Activated CD8-positive, alpha-beta T cell treated with anti-CD3 and anti-CD28 coated beads for 36 hours (primary cell): ENCODE data around the gene TEKT3. TPM values are rescaled to one million over a fixed set of nuclear protein-coding genes. Genes with fewer than 3 reads are reported as not detected.

ENCODE experiments used
- ATAC-seq: fragments of 200-7000 bp; cut with Tn5 transposase; one replicate; pipeline ENCODE4 v1.10.0; 2021; ENCODE audit warnings: mild to moderate bottlenecking, moderate library complexity
- CTCF ChIA-PET: fragments of 350-600 bp; sonication (Branson Sonifier 250); formaldehyde crosslinking; loops from one replicate; lab custom pipeline; 2021; ENCODE audit warnings: antibody characterized with exemption; lab: Charles Lee
- POLR2A ChIA-PET: fragments of 350-600 bp; sonication (Branson Sonifier 250); formaldehyde crosslinking; loops from one replicate; lab custom pipeline; 2021; ENCODE audit warnings: antibody characterized with exemption; lab: Charles Lee
- DNase-seq: peaks from one replicate; pipeline ENCODE4 v3.0.0-alpha.2; 2020
- H3K27ac Mint-ChIP-seq: one replicate; pipeline ENCODE4 v1.8.0; 2021; ENCODE audit warnings: mild to moderate bottlenecking, mixed read lengths
- H3K27me3 Mint-ChIP-seq: one replicate; pipeline ENCODE4 v1.8.0; 2021; ENCODE audit warnings: mixed read lengths
- H3K36me3 Mint-ChIP-seq: one replicate; pipeline ENCODE4 v1.8.0; 2021; ENCODE audit warnings: low read depth, mixed read lengths
- H3K4me1 Mint-ChIP-seq: one replicate; pipeline ENCODE4 v1.8.0; 2021; ENCODE audit warnings: low read depth, mixed read lengths
- H3K4me3 Mint-ChIP-seq: one replicate; pipeline ENCODE4 v1.8.0; 2021; ENCODE audit warnings: mild to moderate bottlenecking, moderate library complexity, mixed read lengths
- H3K9me3 Mint-ChIP-seq: one replicate; pipeline ENCODE4 v1.8.0; 2021; ENCODE audit warnings: mixed read lengths
- intact Hi-C: fragments of 100-400 bp; cut with micrococcal nuclease; formaldehyde crosslinking; loops from one replicate; pipeline ENCODE4 v1.10.0; 2022
- total RNA-seq, 2 experiments: library from RNA; stranded (reverse); gene quantifications; one replicate each; pipeline ENCODE4 v1.2.3, GENCODE V29; 2021
- TF ChIP-seq, protein P1 (sequence below): fragments of 200-600 bp; IDR thresholded peaks from one replicate; pipeline ENCODE4 v1.8.0; 2022; ENCODE audit warnings: antibody characterized with exemption, mild to moderate bottlenecking

The TEKT3 gene
- total RNA-seq, 2 experiments from 2014 or later, result not detected

DNA sequence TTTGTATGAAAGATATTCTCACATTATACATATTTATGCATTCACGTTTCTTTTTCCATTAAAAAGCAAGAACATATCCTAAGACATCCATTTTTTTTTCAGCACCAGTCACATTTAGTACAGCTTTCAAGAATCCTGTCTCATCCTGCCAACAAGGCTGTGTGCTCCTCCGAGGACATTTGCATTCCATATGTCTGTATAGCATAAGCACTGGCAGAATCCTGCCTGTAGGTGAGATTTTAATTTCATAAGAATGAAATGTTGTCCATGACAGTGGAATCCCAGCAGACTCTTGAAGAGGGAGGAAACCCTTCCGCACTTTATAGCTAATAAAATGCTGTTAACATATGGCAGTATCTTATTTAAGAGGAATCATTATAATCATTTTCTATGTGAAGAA lies 73.4 kb downstream of the TEKT3 start:
- no peak overlapping the region for H3K4me3 Mint-ChIP-seq
- ChIA-PET CTCF (interaction anchor here (1.3 kb wide), 1 partner anchor 235 kb away, joined by 4 read pairs; no protein-coding TSS in a partner anchor), POLR2A (no interaction called here)
- H3K4me1 Mint-ChIP-seq, result peaks cover 2% of the 10 kb centered on the region
- H3K27me3 Mint-ChIP-seq, result peaks cover 48% of the 10 kb centered on the region
- no peak overlapping the region for H3K27ac Mint-ChIP-seq
- DNase-seq (no peak), ATAC-seq (no peak)
- H3K36me3 Mint-ChIP-seq, result no peaks in the 10 kb centered on the region
- intact Hi-C loops, result no loop called here
- TF ChIP-seq, protein P1, sequence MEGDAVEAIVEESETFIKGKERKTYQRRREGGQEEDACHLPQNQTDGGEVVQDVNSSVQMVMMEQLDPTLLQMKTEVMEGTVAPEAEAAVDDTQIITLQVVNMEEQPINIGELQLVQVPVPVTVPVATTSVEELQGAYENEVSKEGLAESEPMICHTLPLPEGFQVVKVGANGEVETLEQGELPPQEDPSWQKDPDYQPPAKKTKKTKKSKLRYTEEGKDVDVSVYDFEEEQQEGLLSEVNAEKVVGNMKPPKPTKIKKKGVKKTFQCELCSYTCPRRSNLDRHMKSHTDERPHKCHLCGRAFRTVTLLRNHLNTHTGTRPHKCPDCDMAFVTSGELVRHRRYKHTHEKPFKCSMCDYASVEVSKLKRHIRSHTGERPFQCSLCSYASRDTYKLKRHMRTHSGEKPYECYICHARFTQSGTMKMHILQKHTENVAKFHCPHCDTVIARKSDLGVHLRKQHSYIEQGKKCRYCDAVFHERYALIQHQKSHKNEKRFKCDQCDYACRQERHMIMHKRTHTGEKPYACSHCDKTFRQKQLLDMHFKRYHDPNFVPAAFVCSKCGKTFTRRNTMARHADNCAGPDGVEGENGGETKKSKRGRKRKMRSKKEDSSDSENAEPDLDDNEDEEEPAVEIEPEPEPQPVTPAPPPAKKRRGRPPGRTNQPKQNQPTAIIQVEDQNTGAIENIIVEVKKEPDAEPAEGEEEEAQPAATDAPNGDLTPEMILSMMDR, result no peak
- no peaks in the 10 kb centered on the region for H3K9me3 Mint-ChIP-seq

GRCh38 chr17:15266325-15267125 lies 74.9 kb downstream of the TEKT3 start:
- intact Hi-C loops, result no loop called here
- Mint-ChIP-seq H3K4me3 (no peak overlapping the region), H3K9me3 (no peaks in the 10 kb centered on the region), H3K27me3 (peaks cover 57% of the 10 kb centered on the region), H3K36me3 (no peaks in the 10 kb centered on the region), H3K27ac (no peak overlapping the region), H3K4me1 (peaks cover 5% of the 10 kb centered on the region)
- no peak for ATAC-seq
- no peak for DNase-seq
- TF ChIP-seq, protein P1, result no peak
- ChIA-PET CTCF (interaction anchor here (0.5 kb wide), 1 partner anchor 11 kb away, joined by 3 read pairs; no protein-coding TSS in a partner anchor), POLR2A (no interaction called here)

GRCh38 chr17:15265131-15265530 lies 76.3 kb downstream of the TEKT3 start, which contains the start of gene PMP22:
TSS of gene PMP22 (minus strand) at chr17:15265326. CDS start at chr17:15260727, 4,599 bp downstream.
- DNase-seq (no peak), ATAC-seq (no peak)
- ChIA-PET POLR2A (interaction anchor here (0.6 kb wide), 1 partner anchor 219 kb away, joined by 3 read pairs; no protein-coding TSS in a partner anchor), CTCF (interaction anchor here (5.1 kb wide), 1 partner anchor 237 kb away, joined by 34 read pairs; no protein-coding TSS in a partner anchor)
- H3K9me3 Mint-ChIP-seq, result no peaks in the 10 kb centered on the region
- H3K36me3 Mint-ChIP-seq, result no peaks in the 10 kb centered on the region
- H3K27ac Mint-ChIP-seq, result no peak within 1 kb of the TSS
- peaks cover 8% of the 10 kb centered on the region for H3K4me1 Mint-ChIP-seq
- H3K4me3 Mint-ChIP-seq, result no peak within 1 kb of the TSS
- intact Hi-C loops, result no loop called here
- peaks cover 67% of the 10 kb centered on the region for H3K27me3 Mint-ChIP-seq
- TF ChIP-seq, protein P1, result no peak

DNA sequence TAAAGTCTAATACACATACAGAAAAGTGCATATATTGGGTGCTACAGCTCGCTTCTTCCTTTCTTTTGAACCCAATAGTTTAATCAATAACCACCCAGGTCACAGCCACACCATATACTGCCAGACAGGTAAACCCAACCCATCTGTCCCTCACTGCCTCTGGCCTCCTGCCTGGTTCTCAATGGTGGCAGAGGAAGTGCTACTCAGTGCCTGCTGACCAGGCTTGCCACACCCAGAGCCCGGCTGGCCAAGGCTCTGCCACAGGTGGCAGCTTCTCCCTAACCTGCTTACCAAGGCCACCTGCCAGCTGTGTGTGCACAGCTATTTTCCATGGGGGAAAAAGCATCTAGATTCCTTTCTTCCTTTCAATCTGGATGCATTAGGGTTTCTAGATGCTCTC lies 76.9 kb downstream of the TEKT3 start:
- DNase-seq (no peak), ATAC-seq (no peak)
- Mint-ChIP-seq H3K9me3 (no peaks in the 10 kb centered on the region), H3K27ac (no peak overlapping the region), H3K4me1 (peaks cover 9% of the 10 kb centered on the region), H3K4me3 (no peak overlapping the region), H3K36me3 (no peaks in the 10 kb centered on the region), H3K27me3 (peaks cover 67% of the 10 kb centered on the region)
- intact Hi-C loops, result no loop called here
- TF ChIP-seq, protein P1, result no peak
- CTCF ChIA-PET, result interaction anchor here (5.1 kb wide), 1 partner anchor 238 kb away, joined by 34 read pairs; no protein-coding TSS in a partner anchor
- POLR2A ChIA-PET, result no interaction called here

DNA sequence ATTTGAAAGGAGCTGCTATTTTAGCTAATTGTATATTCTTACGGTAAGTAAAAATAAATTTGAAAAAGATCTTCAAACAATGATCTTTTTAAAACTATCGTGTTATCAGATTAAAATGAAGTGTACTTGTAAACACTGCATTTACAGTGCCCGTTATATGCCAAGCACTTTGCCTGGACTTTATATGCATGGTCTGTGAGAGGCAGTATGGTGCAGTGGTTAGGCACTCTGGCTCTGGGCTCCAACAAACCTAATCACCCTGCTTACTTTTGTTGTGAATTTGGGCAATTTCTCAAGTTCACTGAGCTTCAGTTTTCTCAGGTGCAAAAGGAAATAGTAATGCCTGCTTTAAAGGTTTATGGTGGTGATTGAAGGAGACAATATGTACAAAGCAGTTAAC lies 77.7 kb downstream of the TEKT3 start:
- DNase-seq, result no peak
- POLR2A ChIA-PET, result interaction anchor here (1.1 kb wide), 1 partner anchor 15 kb away, joined by 3 read pairs; no protein-coding TSS in a partner anchor
- intact Hi-C loops, result no loop called here
- TF ChIP-seq, protein P1, result no peak
- CTCF ChIA-PET, result interaction anchor here (5.1 kb wide), 1 partner anchor 239 kb away, joined by 34 read pairs; no protein-coding TSS in a partner anchor
- Mint-ChIP-seq H3K27ac (no peak overlapping the region), H3K4me3 (no peak overlapping the region), H3K4me1 (peaks cover 9% of the 10 kb centered on the region), H3K36me3 (peaks cover 1% of the 10 kb centered on the region), H3K9me3 (no peaks in the 10 kb centered on the region), H3K27me3 (peaks cover 76% of the 10 kb centered on the region)
- ATAC-seq, result no peak
